PC-3 (cell line): ENCODE data around the gene ANKUB1.

ENCODE experiments used
- EZH2 ChIP-seq: fragments of 300-600 bp; sonication (generic); IDR thresholded peaks from one replicate; pipeline ENCODE4 v1.6.1; 2017; ENCODE audit warnings: antibody characterized with exemption, mild to moderate bottlenecking, low read length; ENCODE audit not compliant: unreplicated experiment
- EZH2phosphoT487 ChIP-seq: fragments of 300-600 bp; sonication (generic); IDR thresholded peaks from 2 replicates; pipeline ENCODE4 v1.6.1; 2018; ENCODE audit warnings: mild to moderate bottlenecking, antibody characterized with exemption, low read length, borderline replicate concordance
- TF ChIP-seq, protein P1 (sequence below): fragments of 300-600 bp; sonication (generic); conservative IDR thresholded peaks from 2 replicates; pipeline ENCODE4 v1.5.1; 2017; ENCODE audit warnings: antibody characterized with exemption, low read depth, mild to moderate bottlenecking, low read length

DNA sequence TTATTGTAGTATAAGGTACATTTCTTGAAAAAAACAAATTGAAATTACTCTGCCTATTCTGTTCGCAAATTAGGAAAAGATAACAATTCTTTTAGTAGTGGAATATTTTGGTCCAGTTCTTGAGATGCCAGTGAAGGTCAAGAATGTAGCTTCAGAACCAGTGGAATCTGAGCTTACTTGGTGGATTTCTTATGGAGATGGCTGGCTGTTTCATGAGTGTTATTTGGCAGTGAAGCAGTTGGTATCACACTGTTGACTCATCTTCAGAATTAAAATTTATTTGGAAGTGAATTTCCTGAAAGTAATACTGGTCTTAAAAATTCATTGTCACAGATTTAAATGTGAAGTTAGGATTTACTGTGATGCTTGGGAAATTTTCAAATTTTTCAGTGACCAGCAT is 39.7 kb upstream of the ANKUB1 start:
- TF ChIP-seq, protein P1, sequence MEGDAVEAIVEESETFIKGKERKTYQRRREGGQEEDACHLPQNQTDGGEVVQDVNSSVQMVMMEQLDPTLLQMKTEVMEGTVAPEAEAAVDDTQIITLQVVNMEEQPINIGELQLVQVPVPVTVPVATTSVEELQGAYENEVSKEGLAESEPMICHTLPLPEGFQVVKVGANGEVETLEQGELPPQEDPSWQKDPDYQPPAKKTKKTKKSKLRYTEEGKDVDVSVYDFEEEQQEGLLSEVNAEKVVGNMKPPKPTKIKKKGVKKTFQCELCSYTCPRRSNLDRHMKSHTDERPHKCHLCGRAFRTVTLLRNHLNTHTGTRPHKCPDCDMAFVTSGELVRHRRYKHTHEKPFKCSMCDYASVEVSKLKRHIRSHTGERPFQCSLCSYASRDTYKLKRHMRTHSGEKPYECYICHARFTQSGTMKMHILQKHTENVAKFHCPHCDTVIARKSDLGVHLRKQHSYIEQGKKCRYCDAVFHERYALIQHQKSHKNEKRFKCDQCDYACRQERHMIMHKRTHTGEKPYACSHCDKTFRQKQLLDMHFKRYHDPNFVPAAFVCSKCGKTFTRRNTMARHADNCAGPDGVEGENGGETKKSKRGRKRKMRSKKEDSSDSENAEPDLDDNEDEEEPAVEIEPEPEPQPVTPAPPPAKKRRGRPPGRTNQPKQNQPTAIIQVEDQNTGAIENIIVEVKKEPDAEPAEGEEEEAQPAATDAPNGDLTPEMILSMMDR: no peak
- no peak for TF ChIP-seq EZH2phosphoT487
- TF ChIP-seq EZH2: no peak
